NCI-H1048 (cell line): ENCODE measurements around the gene KIF18A.

Source experiments
- DNase-seq: peaks from one replicate; lab custom pipeline; 2025; lab: John Stamatoyannopoulos, UW

The KIF18A gene

DNA sequence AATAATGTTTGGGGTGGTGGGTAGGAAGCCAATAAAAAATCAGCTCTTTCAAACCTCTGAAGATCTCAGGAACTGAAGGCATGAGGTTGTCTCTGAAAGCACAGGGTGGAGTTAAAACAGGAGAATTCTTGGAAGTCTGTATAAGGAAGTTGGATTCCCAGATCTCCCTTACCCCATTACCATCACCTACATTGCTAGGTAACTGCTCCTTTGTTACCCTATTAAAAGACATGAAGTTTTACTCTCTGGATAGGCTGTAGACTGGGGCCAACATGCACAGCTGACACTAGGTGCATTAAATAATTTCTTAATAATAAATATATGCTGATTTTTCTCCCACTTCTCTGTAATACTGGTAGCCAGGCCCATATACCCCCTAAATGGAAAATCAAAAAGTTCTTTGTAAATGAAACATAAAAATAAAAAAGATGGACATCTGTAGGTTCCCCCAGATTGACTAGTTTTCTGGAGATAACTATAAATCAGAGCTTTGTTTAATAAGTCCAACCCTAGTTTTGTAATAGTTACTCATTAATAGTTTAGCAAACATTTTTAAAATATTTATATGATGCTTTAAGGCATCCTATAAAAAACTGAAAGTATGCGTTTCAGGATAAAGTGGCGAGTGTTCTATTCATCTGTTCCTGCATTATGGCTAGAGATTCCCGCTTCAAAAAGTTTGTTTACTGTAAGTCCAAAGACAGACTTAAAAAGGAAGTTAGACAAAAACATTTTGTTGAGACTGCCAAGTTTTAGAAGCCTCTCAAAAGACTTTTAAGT, 63.8 kb downstream of the KIF18A start:
- no peak for DNase-seq

DNA sequence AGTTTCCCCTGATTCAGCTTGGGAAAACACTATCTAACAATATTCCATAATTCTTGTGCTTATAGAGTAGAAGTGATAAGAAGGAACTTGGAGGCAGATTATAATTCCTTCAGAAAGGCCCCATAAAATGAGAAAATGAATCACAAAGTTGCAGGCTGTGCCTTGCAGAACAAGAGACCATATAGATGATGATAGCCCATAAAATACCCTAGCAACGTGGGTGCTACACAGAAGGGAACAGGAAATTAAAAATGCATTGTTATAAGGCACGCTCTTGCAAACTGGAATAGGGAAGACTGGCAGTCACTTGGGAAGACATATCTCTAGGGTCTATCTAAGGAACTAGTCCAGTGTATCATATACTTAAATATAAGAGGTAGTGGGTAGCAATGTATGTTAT, 67.6 kb downstream of the KIF18A start:
- DNase-seq, result no peak

DNA sequence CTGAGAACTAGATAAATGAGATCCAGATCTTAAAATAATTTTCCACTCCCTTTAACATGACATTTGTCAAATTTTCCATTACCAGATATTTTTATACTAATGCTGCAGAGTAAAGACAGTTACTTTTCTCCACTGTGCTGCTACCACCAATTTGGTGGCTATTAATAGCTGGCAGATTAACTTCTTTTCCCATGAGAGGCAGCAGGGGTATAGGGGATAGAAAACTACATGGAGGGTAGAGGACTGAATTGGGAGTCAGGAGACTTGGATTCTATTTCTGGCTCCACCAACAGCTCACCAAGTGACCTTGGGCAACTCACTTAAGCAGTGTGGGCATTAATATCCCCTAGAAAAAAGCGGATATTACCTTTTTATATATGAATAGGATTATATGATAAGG, 69.2 kb downstream of the KIF18A start:
- DNase-seq, result no peak

DNA sequence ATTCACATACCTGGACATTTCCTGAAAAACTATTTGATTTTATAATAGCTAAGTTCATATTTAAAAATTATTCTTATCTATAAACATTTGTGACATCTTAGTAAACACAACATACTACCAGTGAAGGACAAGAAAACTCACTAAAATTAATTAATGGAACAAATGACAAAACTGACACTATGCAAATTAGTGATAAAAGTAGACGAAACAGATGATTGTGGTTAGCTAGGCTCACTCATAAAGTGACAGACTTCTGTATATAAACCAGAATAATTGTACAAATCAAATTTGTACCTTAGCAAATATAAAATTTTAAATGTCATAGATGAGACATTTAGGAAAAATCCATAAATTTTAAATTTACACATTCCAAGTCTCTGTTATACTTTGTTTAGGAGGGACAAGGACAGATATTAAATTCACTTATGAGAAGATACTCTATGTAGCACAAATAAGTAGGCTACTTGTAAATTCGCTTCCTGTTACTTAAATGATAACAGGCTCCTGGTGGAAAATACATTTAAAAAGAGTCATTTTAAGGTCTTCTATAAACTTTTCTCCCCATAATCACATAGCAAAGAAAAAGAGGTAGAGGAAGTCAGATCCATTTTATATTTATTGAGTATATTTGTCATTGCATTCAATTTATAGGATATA, 81.2 kb downstream of the KIF18A start:
- DNase-seq, result no peak

DNA sequence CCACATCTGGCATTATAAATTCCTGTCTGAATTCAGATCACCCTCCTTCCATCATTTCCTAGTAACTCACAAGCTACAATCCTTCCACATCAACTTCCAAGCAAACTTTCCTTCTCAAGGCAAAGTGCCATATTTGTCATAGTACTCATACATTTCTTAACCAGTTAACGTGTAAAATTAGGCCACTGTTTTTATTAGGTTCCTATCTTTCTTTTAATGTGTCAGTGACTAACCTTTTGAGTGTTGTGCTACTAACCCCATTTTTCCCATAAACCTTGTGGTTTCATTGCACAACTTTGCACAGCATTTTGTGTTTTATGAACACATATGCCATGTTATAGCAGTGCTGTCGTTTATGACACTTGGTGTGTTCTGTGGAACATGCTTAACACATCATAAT, 90.1 kb downstream of the KIF18A start:
- DNase-seq, result no peak

DNA sequence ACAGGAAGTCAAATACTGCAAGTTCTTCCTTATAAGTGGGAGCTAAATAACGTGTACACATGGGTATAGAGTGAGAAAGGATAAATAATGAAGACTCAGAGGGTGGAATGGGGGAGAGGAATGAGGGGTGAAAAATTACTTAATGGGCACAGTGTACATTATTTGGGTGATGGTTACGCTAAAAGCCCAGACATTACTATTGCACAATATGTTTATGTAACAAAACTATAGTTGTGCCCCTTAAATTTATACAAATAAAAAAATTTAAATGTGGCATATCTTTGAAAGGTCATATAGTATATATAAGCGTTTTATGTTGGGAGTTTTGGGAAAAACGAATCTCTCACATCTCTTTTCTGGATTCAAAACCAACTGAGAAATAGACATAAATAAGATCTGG, 96.1 kb downstream of the KIF18A start:
- DNase-seq, result no peak

DNA sequence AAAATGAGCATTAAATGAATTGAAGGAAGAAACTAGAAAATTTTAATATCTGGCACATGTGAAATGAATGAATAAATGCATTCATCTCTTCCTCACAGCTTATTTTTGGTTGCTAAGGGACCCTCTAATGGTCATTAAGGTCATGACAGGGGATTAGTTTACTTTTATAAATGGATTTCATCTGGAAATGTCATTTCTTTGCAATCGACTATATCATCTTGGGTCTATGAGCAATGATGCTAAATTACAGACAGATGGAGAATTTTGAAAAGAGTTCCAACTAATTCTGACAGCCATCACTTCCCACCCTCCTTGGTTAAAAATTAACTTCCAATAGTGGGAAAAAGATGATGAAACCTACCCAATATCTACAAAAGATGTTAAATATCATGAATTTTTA, 98.0 kb downstream of the KIF18A start:
- DNase-seq, result no peak

DNA sequence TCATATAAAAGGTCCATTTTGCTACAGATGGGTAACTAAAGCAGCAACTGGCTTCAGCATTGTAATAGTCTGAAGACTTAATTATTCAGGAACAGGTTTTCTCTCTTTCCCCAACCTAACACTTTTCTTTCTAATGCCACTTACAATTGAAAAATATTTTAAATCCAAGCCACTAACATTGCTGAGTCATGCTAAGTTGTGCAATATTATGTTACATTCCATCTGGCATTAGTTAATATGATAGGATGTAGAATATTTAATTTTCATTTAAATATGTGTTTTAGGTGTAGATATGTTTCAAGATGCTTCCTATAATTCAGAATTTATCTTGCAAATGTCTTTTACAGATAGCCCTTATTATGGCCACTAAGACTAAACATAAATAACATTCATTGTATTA, 98.6 kb downstream of the KIF18A start:
- no peak for DNase-seq

DNA sequence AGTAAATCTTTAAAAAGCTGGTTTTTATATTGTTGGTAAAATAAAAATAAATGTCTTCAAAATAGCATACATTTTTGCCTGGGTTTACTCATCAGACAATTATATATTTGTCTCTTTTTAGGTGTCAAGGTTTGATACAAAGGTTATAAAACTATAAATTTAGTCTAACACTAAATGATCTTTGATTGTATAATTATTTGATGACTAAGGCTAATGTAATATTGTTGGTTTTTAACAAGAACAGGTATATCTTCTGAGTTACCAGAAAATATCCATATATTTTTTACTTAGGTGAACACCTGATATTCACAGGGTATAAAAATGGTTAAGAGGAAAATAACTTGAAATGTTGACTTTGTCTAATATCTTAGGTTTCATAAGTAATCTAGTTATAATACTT, 104.3 kb downstream of the KIF18A start:
- DNase-seq, result no peak

DNA sequence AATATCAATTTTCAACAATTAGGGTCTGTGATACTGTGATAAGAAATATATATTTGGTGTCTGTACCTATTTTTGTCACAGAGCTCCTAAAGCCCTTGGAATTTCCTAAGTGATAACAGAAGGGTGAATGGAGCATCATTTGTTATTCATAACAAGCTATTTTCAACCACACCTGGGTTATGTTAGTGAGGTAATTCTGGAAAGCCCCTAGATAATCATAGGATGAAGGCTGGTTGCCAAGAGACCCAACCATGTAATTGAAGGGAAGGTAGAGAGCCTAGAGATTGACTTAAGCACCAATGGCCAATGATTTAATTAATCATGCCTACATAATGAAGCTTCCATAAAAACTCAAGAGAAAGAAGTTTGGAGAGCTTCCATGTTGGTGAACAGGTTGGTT, 109.4 kb downstream of the KIF18A start:
- no peak for DNase-seq

DNA sequence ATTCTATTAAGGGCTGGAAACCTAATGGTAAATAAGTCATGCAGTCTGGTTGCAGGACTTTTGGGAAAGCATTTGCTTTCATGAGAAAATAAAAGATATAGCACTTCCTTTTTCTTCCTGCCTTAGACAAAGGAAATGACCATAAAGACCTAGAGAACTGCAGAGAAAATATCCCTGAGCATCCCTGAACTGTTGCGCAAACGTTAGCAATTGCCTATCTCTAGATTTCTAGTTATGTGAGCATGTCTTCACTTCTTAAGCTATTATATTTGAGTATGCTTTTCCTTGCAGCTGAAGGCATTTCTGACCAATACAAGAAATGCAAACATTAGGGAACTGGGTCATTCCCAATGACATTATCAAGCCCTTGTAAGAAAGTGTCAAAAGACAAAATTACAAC, 110.6 kb downstream of the KIF18A start:
- no peak for DNase-seq

DNA sequence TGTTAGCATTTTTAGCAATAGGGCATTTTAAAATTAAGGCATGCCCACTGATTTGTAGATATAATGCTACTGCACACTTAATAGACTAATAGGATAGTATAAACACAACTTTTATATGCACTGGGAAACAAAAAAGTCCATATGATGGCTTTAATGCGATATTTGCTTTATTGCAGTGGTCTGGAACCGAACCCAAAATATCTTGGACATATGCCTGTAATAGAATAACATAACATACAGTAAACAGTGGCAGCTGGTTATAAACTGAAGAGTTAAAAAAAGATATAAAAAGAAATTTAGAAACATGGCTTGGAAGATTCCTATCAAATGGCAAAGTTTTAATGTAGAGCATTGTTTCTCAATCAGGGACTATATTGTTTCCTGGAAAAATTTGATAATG, 111.9 kb downstream of the KIF18A start:
- no peak for DNase-seq

DNA sequence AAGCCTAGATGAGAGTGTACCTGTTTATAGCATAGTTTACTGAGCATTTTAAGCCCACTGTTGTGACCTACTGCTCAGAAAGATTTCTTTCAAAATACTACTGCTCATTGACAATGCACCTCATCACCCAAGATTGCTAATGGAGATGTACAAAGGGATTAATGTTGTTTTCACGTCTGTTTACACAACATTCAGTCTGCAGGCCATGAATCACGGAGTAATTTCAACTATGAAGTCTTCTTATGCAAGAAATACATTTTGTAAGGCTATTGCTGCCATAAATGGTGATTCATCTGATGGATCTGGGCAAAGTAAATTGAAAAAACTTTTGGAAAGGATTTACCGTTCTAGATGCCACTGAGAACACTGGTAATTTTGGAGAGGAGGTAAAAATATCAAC, 112.9 kb downstream of the KIF18A start:
- DNase-seq, result no peak

DNA sequence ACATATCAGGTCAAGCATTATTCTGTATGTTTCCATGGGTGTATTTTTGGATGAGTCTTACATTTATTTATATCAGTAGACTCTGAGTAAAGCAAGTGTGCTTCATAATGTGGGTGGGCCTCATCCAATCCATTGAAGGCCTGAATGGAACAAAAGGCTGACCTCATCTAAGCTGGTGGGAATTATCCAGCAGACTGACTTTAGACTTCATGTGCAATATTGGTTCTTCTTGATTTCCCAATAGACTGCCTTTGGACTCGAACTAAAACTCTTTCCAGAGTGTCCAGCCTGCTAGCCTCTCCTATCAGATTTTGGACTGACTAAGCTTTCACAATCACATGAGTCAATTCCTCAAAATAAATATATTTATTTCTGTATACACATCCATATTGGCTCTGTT, 116.2 kb downstream of the KIF18A start:
- DNase-seq, result no peak

DNA sequence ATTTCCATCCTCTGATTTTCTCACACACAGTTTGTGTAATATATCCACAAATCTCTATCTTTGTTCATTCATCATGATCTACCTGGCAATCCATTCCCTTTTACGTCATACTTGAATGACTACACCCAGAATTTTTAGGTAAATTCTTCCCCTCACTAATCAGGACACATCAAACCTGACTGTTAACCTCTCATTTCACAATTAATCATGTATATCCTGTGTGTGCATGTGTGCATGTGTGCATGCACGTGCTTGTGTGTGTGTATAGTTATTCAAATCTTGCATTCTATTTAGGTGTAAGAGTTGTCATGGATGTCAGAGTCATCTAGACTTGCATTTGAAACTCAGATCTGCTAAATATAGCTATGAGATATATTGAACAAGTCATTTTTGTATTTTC, 130.4 kb downstream of the KIF18A start:
- DNase-seq, result no peak

DNA sequence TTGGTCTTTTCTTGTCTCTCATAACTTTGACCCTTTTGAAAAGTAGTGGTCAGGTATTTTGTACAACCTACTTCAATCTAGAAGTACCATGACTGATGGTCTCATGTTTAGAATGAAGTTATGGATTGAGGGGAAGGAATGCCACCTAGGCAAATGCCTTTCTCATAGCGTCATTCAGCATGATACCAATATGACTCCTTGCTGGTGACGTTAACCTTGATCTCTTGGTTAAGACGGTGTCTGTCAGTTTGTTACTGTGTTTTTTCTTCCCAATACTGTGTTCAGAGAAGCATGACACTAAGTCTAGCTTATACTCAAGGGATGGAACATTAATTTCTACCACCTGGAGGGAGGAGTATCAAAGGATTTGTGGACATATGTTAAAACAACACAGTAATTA, 130.9 kb downstream of the KIF18A start:
- DNase-seq, result no peak

DNA sequence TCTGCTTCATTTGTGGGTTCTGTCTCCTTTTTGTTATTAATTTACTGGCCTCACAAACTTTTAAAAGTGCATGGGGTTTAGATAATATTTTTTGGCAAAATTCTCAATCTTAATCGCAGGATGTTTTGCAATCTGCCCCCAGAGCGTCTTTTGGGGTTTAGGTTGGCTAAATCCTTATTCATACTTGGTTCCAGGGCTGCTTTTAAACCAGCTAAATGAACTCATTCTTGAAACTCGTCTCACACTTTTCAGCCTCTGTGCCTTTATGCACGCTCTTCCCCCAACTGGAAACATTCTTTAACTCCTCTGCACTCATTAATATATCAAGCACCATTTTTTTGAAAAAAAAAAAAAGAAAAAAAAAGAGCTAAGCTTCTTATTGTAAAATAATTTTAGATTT, 131.7 kb downstream of the KIF18A start:
- DNase-seq, result no peak

DNA sequence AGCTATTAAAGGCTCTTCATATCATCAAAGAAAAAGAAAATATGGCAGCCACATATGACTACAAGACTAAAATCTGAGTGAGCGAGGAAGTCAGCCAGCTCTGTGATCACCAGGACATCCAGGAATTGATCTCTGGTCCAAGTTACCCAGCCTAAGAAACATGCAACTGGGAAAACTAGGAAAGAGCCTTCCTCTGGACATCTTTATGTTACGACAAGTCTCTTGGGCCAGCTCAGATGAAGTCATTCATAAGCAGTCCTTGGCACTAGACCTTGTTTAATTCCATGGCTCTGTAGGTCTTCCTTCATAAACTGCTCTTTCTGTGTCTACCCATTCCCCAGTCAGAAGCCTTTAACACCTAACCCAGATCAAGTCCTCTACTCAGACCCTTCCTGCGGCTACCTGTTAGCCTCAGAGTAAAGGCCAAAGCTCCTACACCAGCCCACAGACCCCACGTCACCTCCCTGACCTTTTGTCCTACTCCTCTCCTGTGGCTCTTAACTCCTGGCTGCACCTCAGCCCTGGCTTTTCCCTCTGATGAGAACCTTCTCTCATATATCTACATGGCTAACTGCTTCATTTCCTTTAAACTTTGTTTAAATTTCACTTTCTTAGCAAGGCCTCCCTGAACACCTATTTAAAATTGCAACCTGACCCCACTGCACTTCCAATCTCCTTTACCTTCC, 134.0 kb downstream of the KIF18A start:
- DNase-seq, result no peak

DNA sequence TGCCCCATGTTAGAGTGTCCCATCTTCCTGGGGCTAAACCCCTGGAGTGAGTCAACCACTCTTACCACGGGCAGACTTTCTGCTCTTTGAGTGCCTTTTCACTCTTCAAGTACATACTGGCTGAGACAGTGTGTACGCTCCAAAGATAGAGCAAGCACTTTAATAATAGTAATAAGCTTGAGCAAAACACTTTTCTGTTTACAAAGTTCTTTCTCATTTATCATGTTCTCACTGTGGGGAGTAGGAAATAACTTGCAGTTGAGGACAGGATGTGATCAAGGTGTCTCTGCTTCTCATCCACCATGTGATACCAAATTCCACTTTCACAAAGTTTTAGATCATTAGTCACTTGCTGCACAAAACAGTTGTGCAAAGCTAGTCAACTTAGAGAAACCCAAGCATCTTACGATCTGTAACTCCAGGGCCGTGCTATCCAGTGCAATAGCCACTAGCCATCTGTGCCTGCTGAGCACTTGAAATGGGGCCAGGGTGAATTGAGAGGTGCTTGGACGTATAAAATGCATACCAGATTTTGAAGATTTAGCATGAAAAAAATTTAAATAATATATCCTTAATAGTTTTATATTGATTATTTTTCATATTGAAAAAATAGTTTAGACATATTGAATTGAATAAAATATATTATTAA, 135.3 kb downstream of the KIF18A start:
- DNase-seq, result no peak

DNA sequence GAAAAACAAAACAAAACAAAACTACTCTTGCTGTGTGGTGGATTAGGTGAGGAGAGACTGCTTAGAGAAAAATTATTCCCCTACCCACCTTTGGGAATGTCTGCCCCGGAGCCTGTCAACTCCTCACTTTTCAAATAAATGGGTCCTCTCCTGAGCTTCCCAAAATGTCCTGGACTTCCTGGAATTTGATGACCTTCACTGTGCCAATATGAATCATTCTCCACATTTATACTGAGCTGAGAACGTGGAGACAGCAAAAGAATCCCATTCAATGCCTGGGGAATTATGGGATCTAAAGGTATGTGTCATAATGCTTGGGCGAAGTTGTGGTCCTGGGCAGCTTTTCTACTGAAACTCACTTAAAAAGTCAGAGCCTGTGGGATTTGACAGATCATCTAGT, 136.8 kb downstream of the KIF18A start:
- no peak for DNase-seq
